H1 (cell line): ENCODE measurements around the gene ORMDL3.

Source experiments
- CHD2 ChIP-seq: IDR thresholded peaks from 2 replicates; pipeline ENCODE4 v1.6.1; 2012; ENCODE audit warnings: low read length, improper control_type of control experiment
- EP300 ChIP-seq, 2 experiments: IDR thresholded peaks; 1 replicate in 1 of 2; 2 replicates in 1 of 2; pipeline ENCODE4 v1.6.1; 2011 to 2012; ENCODE audit warnings: low read depth in 2 of 2, low read length in 2 of 2, mild to moderate bottlenecking in 2 of 2, borderline replicate concordance in 1 of 2, inconsistent platforms in 1 of 2, moderate library complexity in 1 of 2
- JUN ChIP-seq: IDR thresholded peaks from 2 replicates; pipeline ENCODE4 v1.6.1; 2011; ENCODE audit warnings: low read depth, mild to moderate bottlenecking, improper control_type of control experiment, low read length
- TCF12 ChIP-seq: IDR thresholded peaks from 2 replicates; pipeline ENCODE4 v1.6.1; 2011; ENCODE audit warnings: low read depth, mild to moderate bottlenecking, low read length
- TF ChIP-seq, protein P1 (sequence below), 3 experiments: IDR thresholded peaks; 1 replicate in 2 of 3; 2 replicates in 1 of 3; pipeline versions ENCODE4 v1.5.1 to v1.6.1; 2011; ENCODE audit warnings: low read length in 3 of 3, mild to moderate bottlenecking in 3 of 3, inconsistent platforms in 2 of 3, low read depth in 1 of 3, moderate library complexity in 1 of 3; ENCODE audit not compliant: insufficient read depth in 1 of 3; ENCODE audit errors: control extremely low read depth in 1 of 3
- TF ChIP-seq, protein P2 (sequence below): IDR thresholded peaks from 2 replicates; pipeline ENCODE4 v1.6.1; 2012; ENCODE audit warnings: low read length, inconsistent platforms

DNA sequence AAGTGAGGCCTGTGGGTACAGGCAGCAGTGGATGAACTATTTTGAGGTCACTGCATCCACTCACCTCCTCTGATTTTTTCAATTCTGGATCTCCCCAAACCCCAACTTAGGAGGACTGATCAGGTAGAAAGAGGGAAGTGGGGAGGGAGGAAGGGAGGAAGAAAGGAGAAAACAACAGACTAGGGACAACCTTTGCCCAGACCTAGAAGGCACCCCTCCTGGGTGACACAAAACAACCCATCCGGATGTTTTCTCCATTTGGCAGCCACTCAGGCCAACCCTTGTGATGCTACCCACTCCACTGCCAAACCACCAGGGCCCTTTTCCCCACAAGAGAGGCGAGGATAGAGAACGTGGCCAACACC lies 2.7 kb downstream of the ORMDL3 start:
- TF ChIP-seq EP300 (IDR thresholded peaks at IDR 0.05; ENCODE audit: borderline replicate concordance in 1 of 2, low read depth in 2 of 2, low read length in 2 of 2) (no peak), JUN (no peak), CHD2 (no peak), TCF12 (no peak)
- TF ChIP-seq, protein P1, sequence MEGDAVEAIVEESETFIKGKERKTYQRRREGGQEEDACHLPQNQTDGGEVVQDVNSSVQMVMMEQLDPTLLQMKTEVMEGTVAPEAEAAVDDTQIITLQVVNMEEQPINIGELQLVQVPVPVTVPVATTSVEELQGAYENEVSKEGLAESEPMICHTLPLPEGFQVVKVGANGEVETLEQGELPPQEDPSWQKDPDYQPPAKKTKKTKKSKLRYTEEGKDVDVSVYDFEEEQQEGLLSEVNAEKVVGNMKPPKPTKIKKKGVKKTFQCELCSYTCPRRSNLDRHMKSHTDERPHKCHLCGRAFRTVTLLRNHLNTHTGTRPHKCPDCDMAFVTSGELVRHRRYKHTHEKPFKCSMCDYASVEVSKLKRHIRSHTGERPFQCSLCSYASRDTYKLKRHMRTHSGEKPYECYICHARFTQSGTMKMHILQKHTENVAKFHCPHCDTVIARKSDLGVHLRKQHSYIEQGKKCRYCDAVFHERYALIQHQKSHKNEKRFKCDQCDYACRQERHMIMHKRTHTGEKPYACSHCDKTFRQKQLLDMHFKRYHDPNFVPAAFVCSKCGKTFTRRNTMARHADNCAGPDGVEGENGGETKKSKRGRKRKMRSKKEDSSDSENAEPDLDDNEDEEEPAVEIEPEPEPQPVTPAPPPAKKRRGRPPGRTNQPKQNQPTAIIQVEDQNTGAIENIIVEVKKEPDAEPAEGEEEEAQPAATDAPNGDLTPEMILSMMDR (IDR thresholded peaks at IDR 0.05; ENCODE audit: control extremely low read depth in 1 of 3, insufficient read depth in 1 of 3, low read depth in 1 of 3, low read length in 3 of 3) = no peak
- TF ChIP-seq, protein P2, sequence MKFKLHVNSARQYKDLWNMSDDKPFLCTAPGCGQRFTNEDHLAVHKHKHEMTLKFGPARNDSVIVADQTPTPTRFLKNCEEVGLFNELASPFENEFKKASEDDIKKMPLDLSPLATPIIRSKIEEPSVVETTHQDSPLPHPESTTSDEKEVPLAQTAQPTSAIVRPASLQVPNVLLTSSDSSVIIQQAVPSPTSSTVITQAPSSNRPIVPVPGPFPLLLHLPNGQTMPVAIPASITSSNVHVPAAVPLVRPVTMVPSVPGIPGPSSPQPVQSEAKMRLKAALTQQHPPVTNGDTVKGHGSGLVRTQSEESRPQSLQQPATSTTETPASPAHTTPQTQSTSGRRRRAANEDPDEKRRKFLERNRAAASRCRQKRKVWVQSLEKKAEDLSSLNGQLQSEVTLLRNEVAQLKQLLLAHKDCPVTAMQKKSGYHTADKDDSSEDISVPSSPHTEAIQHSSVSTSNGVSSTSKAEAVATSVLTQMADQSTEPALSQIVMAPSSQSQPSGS = no peak
